Fibroblast of pulmonary artery (primary cell): Measurements from ENCODE around the gene RGS14.
"Not testable (repeated sequence)": the region's sequence is repeated elsewhere in the genome, so short reads cannot be mapped to it uniquely, and the experiment has no call there.

Source experiments
- DNase-seq: peaks from one replicate; pipeline ENCODE4 v3.0.0-alpha.2; 2010; ENCODE audit warnings: low read depth
- H3K4me3 ChIP-seq: replicated peaks from 2 replicates; pipeline ENCODE4 v1.5.1; 2011; ENCODE audit warnings: low read depth, mild to moderate bottlenecking, control low read depth, low read length, moderate library complexity
- CTCF ChIP-seq: IDR thresholded peaks from 2 replicates; pipeline ENCODE4 v1.5.1; 2011; ENCODE audit warnings: mild to moderate bottlenecking, control low read depth, low read length, inconsistent platforms; ENCODE audit errors: missing control alignments

The RGS14 gene

GRCh38 chr5:177356746-177357145 lies 978 bp upstream of the RGS14 start:
- DNase-seq, result no peak
- no peak for TF ChIP-seq CTCF
- no peak overlapping the region for H3K4me3 ChIP-seq

- TF ChIP-seq CTCF, result no peak
- no peak overlapping the region for H3K4me3 ChIP-seq
- DNase-seq, result no peak
These were observed 622 bp upstream of the RGS14 start for GRCh38 chr5:177357146-177357458.

GRCh38 chr5:177358370-177358819 lies 671 bp downstream of the RGS14 start:
- no peak overlapping the region for H3K4me3 ChIP-seq
- TF ChIP-seq CTCF, result no peak
- no peak for DNase-seq

DNA sequence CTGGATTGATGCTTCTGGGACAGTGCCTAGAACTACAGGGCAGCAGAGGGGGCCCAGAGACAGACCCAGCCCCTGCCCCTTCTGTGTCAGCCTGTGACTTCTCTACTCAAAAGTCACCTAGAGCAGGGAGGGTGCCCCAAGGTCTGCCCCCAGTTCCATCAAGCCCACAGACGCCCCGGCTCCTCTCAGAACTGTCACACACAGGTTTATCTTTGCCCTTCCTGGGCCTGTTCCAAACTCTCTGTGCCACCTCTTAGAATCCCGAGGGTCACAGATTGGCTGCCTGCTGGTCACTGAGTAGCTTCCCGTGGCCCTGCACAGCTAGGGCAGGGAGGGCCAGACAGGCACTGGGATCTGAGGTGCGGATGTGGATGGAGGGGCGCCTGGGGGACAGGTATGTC lies 1.7 kb downstream of the RGS14 start:
- TF ChIP-seq CTCF, result no peak
- no peak for DNase-seq
- H3K4me3 ChIP-seq, result no peak overlapping the region

GRCh38 chr5:177359860-177360259 lies 2.1 kb downstream of the RGS14 start:
- TF ChIP-seq CTCF, result no peak
- H3K4me3 ChIP-seq, result no peak overlapping the region
- no peak for DNase-seq

- DNase-seq, H3K4me3 ChIP-seq: not testable (repeated sequence)
These were observed 3.0 kb downstream of the RGS14 start for GRCh38 chr5:177360740-177361139.

DNA sequence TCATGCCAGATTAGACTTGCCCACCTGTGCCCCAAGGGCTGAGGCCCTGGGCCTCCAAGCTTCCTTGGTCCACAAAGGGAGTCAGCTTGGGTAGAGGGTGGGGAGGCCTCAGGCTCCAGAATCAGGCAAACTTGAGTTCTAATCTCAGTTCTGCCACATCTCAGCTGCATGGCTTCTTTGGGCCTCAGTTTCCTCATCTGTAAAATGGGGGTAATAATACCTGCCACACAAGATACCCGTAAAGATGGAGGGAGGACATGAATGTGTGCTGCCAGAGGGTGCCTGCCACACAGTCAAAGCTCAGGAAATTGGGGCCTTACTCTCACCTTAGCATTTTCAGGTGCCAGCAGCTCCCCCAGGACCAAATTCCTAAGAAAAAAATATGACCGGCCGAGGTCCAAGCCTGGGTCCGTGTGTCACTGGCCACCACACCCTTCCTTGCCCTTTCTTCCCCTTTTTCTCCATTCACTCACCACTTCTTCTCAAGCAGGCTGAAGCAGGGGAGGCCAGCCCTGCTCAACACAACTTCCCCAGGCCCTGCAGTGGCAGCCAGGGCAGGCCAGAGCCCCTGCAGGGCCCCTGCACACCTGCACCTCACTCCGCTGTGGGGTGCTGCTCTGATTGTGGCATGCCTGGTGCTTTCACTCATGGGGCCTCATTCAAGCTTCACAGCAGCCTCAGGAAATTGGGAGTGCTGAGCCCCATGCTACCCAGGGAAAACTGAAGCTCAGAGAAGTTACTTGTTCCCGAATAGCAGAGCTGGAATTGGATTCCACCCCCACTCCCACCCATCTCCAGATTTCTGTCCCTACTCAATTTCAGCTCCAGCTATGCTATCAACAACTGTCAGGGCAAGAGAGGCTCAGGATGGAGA lies 3.9 kb downstream of the RGS14 start:
- no peak overlapping the region for H3K4me3 ChIP-seq
- DNase-seq, result no peak
- TF ChIP-seq CTCF, result no peak
